ENCODE measurements around the gene FAM89B.

Gene FAM89B

DNA sequence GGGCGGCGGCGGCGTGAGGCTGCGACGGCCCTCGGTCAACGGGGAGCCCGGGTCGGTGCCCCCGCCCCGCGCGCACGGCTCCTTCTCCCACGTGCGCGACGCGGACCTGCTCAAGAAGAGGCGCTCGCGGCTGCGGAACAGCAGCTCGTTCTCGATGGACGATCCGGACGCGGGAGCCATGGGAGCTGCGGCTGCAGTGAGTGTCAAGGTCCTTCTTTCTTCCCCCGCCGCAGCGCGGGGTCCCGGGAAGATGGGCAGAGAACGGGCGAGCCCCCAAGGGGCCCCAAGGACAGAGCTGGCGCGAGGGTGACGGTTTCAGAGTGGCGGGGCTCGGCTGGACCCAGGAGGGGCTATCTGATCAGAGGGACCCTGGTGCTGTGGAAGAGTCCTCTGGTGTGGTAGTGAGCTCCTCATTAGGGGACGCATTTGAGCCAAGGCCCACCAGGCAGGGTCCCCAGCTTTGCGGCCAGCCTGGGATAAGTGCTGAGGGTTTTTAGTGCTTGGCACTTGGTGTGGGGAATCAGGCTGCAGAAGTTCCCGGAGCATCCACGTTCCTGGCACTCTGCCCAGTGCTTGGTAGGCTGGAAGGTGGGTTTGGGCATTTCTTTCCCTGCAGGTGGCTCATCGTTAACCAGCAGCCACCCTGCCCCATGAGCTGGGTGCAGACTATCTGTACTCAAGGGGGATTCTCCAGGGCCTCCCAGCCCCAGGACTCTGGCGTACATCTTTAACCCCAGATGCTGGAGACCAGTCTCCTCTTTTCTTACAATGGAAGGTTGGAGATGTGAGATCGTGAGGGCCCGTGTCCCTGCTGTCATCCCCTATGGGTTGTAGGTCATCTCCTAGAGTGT lies 13.3 kb downstream of the FAM89B start:
- DNase-seq = no peak
- Histone ChIP-seq H3K79me2 (ENCODE audit: low read length) (peaks cover 23% of the 10 kb centered on the region), H3K9ac (ENCODE audit: low read length) (no peak overlapping the region), H3K4me1 (ENCODE audit: low read length) (peaks cover 33% of the 10 kb centered on the region), H3K9me2 (replicated peaks; ENCODE audit: insufficient read depth, low read length) (no peaks in the 10 kb centered on the region), H3K27me3 (replicated peaks; ENCODE audit: insufficient read depth, low read length) (no peaks in the 10 kb centered on the region), H3K4me3 (ENCODE audit: low read length) (no peak overlapping the region), H3K36me3 (replicated peaks; ENCODE audit: insufficient read depth, low read length) (no peaks in the 10 kb centered on the region), H3K4me2 (ENCODE audit: low read depth, low read length) (no peak overlapping the region; the same call in 1 of the 2 replicates), H2AFZ (ENCODE audit: low read length) (no peak overlapping the region), H3K9me3 (replicated peaks; ENCODE audit: insufficient read depth, low read length) (no peaks in the 10 kb centered on the region), H3K27ac (ENCODE audit: low read length) (peak overlapping the region; percentile 99; the same call in 1 of the 2 replicates), H3F3A (ENCODE audit: insufficient read depth, low read length) (peaks cover 32% of the 10 kb centered on the region), H4K20me1 (ENCODE audit: insufficient read depth, low read length) (no peaks in the 10 kb centered on the region)
- no peak for TF ChIP-seq EZH2 (optimal IDR thresholded peaks at IDR 0.05; ENCODE audit: low read depth, low read length)
- TF ChIP-seq, protein P1, sequence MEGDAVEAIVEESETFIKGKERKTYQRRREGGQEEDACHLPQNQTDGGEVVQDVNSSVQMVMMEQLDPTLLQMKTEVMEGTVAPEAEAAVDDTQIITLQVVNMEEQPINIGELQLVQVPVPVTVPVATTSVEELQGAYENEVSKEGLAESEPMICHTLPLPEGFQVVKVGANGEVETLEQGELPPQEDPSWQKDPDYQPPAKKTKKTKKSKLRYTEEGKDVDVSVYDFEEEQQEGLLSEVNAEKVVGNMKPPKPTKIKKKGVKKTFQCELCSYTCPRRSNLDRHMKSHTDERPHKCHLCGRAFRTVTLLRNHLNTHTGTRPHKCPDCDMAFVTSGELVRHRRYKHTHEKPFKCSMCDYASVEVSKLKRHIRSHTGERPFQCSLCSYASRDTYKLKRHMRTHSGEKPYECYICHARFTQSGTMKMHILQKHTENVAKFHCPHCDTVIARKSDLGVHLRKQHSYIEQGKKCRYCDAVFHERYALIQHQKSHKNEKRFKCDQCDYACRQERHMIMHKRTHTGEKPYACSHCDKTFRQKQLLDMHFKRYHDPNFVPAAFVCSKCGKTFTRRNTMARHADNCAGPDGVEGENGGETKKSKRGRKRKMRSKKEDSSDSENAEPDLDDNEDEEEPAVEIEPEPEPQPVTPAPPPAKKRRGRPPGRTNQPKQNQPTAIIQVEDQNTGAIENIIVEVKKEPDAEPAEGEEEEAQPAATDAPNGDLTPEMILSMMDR (IDR thresholded peaks at IDR 0.05; ENCODE audit: low read length) = no peak
- TF ChIP-seq EZH2phosphoT487 (IDR thresholded peaks at IDR 0.05; ENCODE audit: low read length) = no peak

DNA sequence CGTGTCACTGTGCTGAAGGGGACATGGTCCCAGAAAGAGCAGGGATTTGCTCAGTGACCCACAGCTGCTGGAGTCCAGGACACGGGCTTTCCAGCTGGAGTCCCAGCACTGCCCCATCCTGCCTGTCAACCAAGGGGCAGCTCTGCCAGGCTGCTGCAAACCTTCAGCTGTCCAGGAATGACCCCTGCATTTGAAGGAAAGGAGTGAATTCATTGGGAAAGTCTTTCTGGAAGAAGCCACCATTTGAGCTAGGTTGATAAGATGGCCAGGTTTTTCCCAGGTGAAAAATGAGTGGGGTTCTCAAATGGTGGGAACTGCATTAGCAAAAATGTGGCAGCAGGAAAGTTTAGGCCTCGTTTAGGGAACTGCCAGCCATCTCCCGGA lies 13.9 kb downstream of the FAM89B start:
- Histone ChIP-seq H4K20me1 (ENCODE audit: insufficient read depth, low read length) (no peaks in the 10 kb centered on the region), H3K9me2 (replicated peaks; ENCODE audit: insufficient read depth, low read length) (no peaks in the 10 kb centered on the region), H3K36me3 (replicated peaks; ENCODE audit: insufficient read depth, low read length) (no peaks in the 10 kb centered on the region), H3K4me1 (ENCODE audit: low read length) (peaks cover 33% of the 10 kb centered on the region), H3F3A (ENCODE audit: insufficient read depth, low read length) (peaks cover 32% of the 10 kb centered on the region), H3K4me2 (ENCODE audit: low read depth, low read length) (peak overlapping the region; percentile 95; the same call in 1 of the 2 replicates), H3K27ac (ENCODE audit: low read length) (peak overlapping the region; percentile 99; the same call in 1 of the 2 replicates), H3K9ac (ENCODE audit: low read length) (no peak overlapping the region), H3K9me3 (replicated peaks; ENCODE audit: insufficient read depth, low read length) (no peaks in the 10 kb centered on the region), H3K4me3 (ENCODE audit: low read length) (no peak overlapping the region), H3K27me3 (replicated peaks; ENCODE audit: insufficient read depth, low read length) (no peaks in the 10 kb centered on the region), H3K79me2 (ENCODE audit: low read length) (peaks cover 18% of the 10 kb centered on the region), H2AFZ (ENCODE audit: low read length) (no peak overlapping the region)
- no peak for DNase-seq
- TF ChIP-seq EZH2phosphoT487 (IDR thresholded peaks at IDR 0.05; ENCODE audit: low read length) (no peak), EZH2 (optimal IDR thresholded peaks at IDR 0.05; ENCODE audit: low read depth, low read length) (no peak)
- TF ChIP-seq, protein P1 (IDR thresholded peaks at IDR 0.05; ENCODE audit: low read length) = no peak

DNA sequence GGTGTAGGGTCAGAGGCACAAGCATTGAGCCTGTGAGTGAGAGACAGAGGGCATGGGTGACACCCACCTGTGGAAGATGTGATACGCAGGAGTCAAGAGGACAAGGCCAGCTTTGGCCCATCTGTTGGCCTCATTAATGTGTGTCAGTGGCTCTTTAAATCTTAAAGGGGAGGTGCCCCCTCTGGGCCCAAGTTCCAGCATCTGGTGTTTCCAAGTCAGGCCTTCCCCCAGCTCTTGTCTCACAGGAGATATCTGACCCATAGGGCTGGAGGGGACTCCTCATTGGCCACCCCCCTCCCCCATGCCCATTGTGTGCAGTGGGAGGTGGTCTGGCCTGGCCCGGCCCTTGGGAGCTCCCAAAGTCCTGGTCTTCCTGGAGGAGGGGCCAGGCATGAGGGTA lies 14.3 kb downstream of the FAM89B start:
- H3K4me1 ChIP-seq (ENCODE audit: low read length) = peaks cover 33% of the 10 kb centered on the region
- H3K9me2 ChIP-seq (replicated peaks; ENCODE audit: insufficient read depth, low read length) = no peaks in the 10 kb centered on the region
- H3K9me3 ChIP-seq (replicated peaks; ENCODE audit: insufficient read depth, low read length) = no peaks in the 10 kb centered on the region
- H3F3A ChIP-seq (ENCODE audit: insufficient read depth, low read length) = peaks cover 32% of the 10 kb centered on the region
- peak overlapping the region; percentile 99; the same call in 1 of the 2 replicates for H3K27ac ChIP-seq (ENCODE audit: low read length)
- DNase-seq = peak; percentile 29
- H3K36me3 ChIP-seq (replicated peaks; ENCODE audit: insufficient read depth, low read length) = no peaks in the 10 kb centered on the region
- H3K4me3 ChIP-seq (ENCODE audit: low read length) = no peak overlapping the region
- TF ChIP-seq EZH2 (optimal IDR thresholded peaks at IDR 0.05; ENCODE audit: low read depth, low read length) = no peak
- TF ChIP-seq EZH2phosphoT487 (IDR thresholded peaks at IDR 0.05; ENCODE audit: low read length) = no peak
- TF ChIP-seq, protein P1 (IDR thresholded peaks at IDR 0.05; ENCODE audit: low read length) = no peak
- H2AFZ ChIP-seq (ENCODE audit: low read length) = no peak overlapping the region
- no peaks in the 10 kb centered on the region for H4K20me1 ChIP-seq (ENCODE audit: insufficient read depth, low read length)
- H3K4me2 ChIP-seq (ENCODE audit: low read depth, low read length) = peak overlapping the region; percentile 95
- H3K79me2 ChIP-seq (ENCODE audit: low read length) = peaks cover 17% of the 10 kb centered on the region
- 0 out of 2 replicates have a peak overlapping the region, but pooled peaks have one; percentile 83 for H3K9ac ChIP-seq (ENCODE audit: low read length)
- H3K27me3 ChIP-seq (replicated peaks; ENCODE audit: insufficient read depth, low read length) = no peaks in the 10 kb centered on the region

Data from MM.1S (cell line).